ENCODE data around the gene IVL.

IVL gene

DNA sequence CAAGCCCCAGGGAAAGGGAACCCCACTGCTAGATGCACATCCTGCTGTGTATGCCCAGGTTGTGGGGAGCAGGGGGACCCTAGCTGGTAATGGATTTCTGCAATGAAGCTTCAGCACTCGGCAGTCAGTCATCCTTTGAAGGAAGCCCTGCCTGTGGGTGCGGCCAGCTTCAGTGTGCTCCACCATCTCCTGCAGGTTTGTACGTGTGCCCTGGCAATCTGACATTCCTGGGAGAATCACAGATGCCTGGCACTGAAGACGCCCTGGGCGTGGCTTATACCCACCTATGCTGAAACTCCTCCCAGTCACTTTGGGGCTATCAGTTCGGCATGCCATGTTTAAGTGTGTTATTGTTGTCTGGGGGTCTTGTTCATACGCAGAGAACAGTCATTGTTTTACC is 45.4 kb downstream of the IVL start:
- no peak for DNase-seq

DNA sequence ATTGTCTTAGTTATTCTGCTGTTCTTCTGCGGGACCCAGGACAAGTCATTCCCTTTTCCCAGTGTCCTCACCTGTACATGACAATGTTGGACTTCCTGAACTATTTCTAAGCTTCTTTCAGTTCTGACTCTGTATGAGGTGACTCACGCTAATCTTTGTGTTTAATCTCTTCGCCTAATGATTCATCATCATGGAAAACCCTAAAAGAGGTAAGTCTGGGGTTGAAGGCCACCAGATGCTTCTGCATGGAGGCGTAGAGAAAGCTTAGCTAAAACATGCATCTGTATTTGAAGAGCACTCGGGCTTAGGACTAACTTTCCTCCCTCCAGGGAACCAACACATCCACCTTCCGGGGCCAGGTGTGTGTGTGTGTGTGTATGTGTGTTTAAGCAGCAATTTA is 46.1 kb downstream of the IVL start:
- no peak for DNase-seq

DNA sequence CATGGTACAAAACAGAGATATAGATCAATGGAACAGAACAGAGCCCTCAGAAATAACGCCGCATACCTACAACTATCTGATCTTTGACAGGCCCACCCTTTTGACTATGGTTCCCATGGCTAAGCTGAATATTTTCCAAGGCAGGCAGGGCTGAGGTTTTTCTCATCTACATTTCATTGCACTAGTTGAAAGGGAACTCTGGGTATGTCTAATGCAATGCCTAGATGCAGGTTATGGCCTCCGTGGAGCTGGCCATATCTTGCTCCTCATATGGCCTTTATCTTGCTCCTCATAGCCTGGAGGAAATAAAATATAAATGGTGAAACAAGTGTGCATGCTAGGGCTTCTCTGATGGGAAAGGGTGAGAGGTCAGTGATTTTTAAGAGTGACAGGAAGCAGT is 49.2 kb downstream of the IVL start:
- DNase-seq: no peak

DNA sequence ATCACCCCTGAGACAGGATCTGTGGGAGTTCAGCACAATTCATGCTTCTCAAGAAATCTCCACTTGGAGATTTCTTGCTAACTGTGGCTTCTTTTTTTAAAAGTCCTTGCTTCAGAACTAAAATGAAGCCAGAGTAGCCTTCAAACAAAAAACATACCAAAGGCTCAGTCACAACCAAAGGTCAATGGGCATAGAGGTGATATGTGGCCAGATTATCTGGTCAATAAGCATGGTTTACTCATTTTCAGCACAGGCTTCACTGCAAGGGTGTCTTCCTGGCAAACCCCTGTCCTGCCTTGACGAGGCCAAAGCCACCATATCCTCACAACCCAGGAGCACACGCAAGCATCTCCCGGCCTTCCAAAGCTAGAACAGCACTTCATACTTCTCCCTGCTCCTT is 50.9 kb downstream of the IVL start:
- no peak for DNase-seq

DNA sequence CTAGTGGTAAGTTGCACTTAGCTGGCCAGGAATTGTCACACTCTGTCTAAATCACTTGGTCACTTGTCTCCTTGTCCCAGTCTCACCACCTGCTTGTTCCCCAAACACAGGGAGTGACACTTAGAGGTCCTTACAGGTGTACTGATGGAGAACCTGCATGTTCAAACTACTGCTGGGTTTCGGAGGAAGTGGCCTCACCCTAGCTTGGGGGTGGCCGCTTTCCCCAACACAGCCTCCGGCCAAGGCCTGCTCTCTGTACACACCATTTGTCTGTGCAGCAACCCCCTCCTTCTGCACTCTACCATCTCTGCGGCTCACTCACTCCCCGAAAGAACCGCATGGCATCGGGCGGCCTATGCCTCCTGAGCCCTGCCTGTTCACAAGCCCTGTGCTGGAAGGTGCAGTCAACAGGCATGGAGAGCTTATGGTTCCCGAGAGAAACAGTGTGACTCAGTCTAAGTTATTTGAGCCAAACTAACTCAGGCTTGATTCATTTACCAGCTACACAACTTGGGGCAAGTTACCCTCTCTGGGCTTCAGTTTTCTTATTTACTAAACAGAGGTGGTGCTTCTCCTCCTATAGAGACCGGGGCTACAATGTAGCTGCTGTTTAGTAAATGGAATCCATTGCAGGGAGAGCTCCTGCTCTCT is 51.6 kb downstream of the IVL start:
- DNase-seq: no peak

DNA sequence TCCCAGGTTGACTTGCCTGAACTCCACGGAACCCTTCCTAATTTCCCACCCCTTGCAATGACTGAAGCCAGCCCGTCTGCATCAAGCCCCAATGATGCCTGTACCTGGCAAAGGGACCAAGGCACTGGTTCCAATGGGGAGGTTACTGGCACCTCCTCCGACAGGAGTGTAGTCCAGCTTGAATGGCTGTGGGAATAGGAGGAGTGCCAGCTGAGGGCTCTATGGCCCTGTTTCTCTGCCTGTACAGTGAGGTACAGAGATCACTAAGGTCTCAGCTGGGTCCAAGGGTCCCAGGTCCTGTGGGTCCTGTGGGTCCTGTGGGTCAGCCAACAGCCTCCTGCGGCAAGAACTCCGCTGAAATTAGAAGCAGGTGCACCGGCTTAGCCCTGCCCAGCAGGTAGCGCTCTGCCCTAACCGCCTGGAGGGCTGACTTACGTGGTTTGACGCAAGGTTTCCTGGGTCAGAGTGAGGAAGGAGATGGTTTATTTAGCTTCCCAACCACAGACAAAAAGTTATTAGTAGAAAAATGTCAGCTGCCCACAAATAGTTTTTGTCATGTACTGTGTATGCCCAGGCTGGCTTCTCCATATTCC is 52.2 kb downstream of the IVL start:
- no peak for DNase-seq
